ENCODE results near the gene TEAD3. TPM values are rescaled to one million over a fixed set of nuclear protein-coding genes. Genes with fewer than 3 reads are reported as not detected.

Gene TEAD3
- total RNA-seq, 1 donor from 2014 or later = 23.8 TPM

DNA sequence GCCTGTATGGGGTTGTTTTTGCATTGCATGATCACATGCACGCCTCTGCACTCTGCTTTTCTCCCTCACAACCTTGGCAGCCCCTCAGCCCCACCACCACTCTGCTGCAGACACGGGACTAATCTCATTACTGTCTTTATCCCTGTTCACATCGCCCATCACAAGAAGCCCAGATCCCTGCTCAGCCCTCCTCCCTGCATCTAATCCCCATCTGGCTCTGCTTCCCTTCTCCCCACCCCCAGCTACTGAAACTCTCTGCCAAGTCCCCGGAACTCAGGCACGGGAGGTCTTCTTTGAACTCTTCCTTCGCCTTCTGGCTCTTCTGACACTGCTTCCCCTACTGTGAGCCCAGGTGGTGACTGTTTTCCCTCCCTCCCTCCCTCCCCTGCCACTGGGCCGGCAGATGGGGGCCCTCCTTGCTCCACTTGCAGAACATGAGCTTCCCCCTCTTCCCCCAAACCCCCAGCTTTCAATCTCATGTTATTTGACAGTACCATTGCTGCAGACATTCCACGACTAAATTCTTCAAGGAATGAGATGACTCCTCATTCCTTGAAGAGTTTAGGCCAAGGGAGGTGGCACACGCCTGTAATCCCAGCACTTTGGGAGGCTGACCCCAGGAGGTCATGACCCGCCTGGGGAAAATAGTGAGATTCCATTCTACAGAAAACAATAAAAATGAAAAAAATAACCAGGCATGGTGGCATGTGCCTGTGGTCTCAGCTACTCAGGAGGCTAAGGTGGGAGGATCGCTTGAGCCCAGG, 37.7 kb upstream of the TEAD3 start:
- H3K36me3 ChIP-seq (ENCODE audit: control insufficient read depth, insufficient read depth, low read length) = no peaks in the 10 kb centered on the region
- no peak for DNase-seq (ENCODE audit: low read depth)
- no peak overlapping the region for H3K4me3 ChIP-seq (ENCODE audit: low read depth, low read length)
- H3K27me3 ChIP-seq (ENCODE audit: control insufficient read depth, insufficient read depth, low read length) = peaks cover 4% of the 10 kb centered on the region
- TF ChIP-seq, protein P1, sequence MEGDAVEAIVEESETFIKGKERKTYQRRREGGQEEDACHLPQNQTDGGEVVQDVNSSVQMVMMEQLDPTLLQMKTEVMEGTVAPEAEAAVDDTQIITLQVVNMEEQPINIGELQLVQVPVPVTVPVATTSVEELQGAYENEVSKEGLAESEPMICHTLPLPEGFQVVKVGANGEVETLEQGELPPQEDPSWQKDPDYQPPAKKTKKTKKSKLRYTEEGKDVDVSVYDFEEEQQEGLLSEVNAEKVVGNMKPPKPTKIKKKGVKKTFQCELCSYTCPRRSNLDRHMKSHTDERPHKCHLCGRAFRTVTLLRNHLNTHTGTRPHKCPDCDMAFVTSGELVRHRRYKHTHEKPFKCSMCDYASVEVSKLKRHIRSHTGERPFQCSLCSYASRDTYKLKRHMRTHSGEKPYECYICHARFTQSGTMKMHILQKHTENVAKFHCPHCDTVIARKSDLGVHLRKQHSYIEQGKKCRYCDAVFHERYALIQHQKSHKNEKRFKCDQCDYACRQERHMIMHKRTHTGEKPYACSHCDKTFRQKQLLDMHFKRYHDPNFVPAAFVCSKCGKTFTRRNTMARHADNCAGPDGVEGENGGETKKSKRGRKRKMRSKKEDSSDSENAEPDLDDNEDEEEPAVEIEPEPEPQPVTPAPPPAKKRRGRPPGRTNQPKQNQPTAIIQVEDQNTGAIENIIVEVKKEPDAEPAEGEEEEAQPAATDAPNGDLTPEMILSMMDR (IDR thresholded peaks at IDR 0.05; ENCODE audit: insufficient read depth, low read length, poor library complexity, severe bottlenecking) = no peak

DNA sequence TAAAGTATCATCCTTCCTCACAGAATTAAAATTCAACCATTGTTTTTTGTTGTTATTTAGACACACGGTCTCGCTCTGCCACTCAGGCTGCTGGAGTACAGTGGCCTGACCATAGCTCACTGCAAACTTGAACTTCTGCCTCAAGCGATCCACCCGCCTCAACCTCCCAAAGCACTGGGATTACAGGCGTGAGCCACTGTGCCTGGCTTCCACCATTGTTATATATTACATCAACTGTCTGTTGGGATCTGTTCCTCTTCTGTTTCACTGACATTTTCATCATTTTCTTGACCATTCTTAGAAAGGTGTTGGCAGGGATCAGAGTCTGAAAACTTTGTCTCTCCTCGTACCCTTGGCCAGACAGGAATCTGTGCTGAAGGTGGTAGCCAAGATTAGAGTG, 37.1 kb upstream of the TEAD3 start:
- Histone ChIP-seq H3K27me3 (ENCODE audit: control insufficient read depth, insufficient read depth, low read length) (peaks cover 4% of the 10 kb centered on the region), H3K36me3 (ENCODE audit: control insufficient read depth, insufficient read depth, low read length) (no peaks in the 10 kb centered on the region), H3K4me3 (ENCODE audit: low read depth, low read length) (no peak overlapping the region)
- TF ChIP-seq, protein P1 (IDR thresholded peaks at IDR 0.05; ENCODE audit: insufficient read depth, low read length, poor library complexity, severe bottlenecking) = no peak
- no peak for DNase-seq (ENCODE audit: low read depth)

DNA sequence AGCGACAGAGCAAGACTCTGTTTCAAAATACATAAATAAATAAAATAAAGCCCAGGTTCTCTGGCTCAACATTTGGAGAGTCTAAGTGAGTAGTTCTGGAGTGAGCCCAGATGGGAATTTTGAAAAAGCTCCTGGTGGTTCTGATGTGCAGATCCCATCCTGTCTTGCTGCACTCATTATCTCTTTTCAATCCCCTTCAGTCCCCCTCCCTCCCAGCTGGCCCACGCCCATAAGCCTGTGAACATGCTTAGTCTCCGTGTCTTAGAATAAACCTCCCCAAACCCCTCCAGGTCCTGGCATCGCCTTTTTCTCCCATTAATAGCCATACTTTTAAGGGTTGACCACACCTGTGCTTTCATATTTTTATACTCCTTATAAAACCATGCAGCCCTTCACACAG, 35.2 kb upstream of the TEAD3 start:
- H3K36me3 ChIP-seq (ENCODE audit: control insufficient read depth, insufficient read depth, low read length) = no peaks in the 10 kb centered on the region
- DNase-seq (ENCODE audit: low read depth) = no peak
- no peak overlapping the region for H3K4me3 ChIP-seq (ENCODE audit: low read depth, low read length)
- peaks cover 4% of the 10 kb centered on the region for H3K27me3 ChIP-seq (ENCODE audit: control insufficient read depth, insufficient read depth, low read length)
- TF ChIP-seq, protein P1 (IDR thresholded peaks at IDR 0.05; ENCODE audit: insufficient read depth, low read length, poor library complexity, severe bottlenecking) = no peak

DNA sequence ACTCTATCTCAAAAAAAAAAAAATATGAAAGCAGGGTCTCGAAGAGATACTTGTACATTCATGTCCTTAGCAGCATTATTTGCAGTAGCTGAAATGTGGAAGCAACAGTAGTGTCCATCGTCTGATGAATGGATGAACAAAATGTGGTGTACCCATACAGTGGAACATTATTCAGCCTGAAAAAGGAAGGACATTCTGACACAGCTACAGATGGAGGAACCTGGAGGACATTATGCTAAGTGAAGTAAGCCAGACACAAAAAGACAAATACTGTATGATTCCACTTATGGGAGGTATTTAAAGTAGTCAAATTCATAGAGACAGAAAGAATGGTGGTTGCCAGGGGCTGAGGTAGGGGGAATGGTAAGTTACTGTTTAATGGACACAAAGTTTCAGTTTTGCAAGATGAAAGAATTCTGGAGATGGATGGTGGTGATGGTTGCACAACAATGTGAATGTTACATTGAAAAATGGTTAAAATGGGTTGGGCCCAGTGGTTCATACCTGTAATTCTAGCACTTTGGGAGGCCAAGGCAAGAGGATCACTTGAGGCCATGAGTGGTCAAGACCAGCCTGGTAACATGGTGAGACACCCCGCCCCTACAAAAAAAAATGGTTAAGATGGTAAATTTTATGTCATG, 27.6 kb upstream of the TEAD3 start:
- H3K27me3 ChIP-seq (ENCODE audit: control insufficient read depth, insufficient read depth, low read length) = peaks cover 8% of the 10 kb centered on the region
- DNase-seq (ENCODE audit: low read depth) = no peak
- no peaks in the 10 kb centered on the region for H3K36me3 ChIP-seq (ENCODE audit: control insufficient read depth, insufficient read depth, low read length)
- TF ChIP-seq, protein P1 (IDR thresholded peaks at IDR 0.05; ENCODE audit: insufficient read depth, low read length, poor library complexity, severe bottlenecking) = no peak
- H3K4me3 ChIP-seq (ENCODE audit: low read depth, low read length) = no peak overlapping the region

DNA sequence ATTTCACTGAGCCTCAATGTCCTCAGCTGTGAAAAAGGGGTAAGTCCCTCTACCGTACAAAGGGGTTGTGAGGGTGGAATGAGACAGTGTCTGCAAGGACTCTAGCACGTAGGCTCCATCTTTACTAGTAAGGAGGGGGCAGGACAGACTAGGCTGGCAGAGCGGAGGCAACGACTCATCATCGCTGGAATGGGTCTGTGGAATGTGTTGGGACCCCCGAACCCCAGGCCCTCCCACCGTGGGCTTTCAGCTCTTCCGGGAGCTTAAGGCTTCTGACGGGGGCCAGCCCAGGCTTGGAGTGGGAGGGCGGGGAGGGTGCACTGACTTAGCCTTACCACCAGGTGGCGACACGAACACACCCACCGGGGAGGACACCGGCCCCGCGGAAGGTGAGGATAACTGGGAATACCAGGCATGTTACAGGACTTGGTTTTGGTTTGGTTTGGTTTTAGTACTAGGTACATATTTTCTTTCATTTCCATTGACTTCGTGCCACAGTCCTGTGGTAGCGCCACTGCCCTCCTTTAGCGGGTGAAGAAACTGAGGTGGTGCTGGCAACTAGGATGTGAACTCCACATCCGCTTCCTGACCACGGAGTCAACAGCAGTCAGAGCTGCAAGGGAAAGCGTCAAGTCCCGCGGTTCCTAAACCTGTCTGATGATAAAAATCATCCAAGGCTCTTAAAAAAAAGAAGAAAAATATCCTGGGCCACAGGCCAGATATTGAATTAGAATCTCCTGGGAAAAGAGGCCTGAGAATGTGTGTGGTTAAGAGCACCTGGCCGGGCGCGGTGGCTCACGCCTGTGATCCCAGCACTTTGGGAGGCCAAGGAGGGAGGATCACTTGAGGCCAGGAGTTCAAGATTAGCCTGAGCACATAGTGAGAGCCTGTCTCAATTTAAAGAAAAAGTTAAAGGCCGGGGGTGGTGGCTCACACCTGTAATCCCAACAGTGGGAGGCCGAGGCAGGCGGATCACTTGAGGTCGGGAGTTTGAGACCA, 26.1 kb upstream of the TEAD3 start:
- no peak overlapping the region for H3K4me3 ChIP-seq (ENCODE audit: low read depth, low read length)
- TF ChIP-seq, protein P1 (IDR thresholded peaks at IDR 0.05; ENCODE audit: insufficient read depth, low read length, poor library complexity, severe bottlenecking) = peak; percentile 98
- H3K27me3 ChIP-seq (ENCODE audit: control insufficient read depth, insufficient read depth, low read length) = peaks cover 8% of the 10 kb centered on the region
- no peaks in the 10 kb centered on the region for H3K36me3 ChIP-seq (ENCODE audit: control insufficient read depth, insufficient read depth, low read length)
- no peak for DNase-seq (ENCODE audit: low read depth)

Data from kidney epithelial cell (primary cell).